Measurements from ENCODE around the gene OR2H2.
A peak's percentile ranks its signal among the peaks of the same experiment; 100 is the strongest.

The OR2H2 gene

GRCh38 chr6:29631209-29631810 lies 46.4 kb downstream of the OR2H2 start:
- DNase-seq: no peak

- no peak for DNase-seq
Observed at GRCh38 chr6:29631860-29632731, 47.2 kb downstream of the OR2H2 start.

- peak; percentile 75 for DNase-seq
Observed at GRCh38 chr6:29632789-29633533, 48.0 kb downstream of the OR2H2 start, which contains the start of gene GABBR1. Gene GABBR1 (minus strand): TSS chr6:29633183. CDS start chr6:29632385, 798 bp downstream.

GRCh38 chr6:29633534-29633905 lies 48.6 kb downstream of the OR2H2 start:
- DNase-seq: no peak

- DNase-seq: no peak
Observed at GRCh38 chr6:29637247-29637646, 52.3 kb downstream of the OR2H2 start.
